Kidney epithelial cell (primary cell): Measurements from ENCODE around the gene APLP2. TPM values are rescaled to one million over a fixed set of nuclear protein-coding genes. Genes with fewer than 3 reads are reported as not detected.

ENCODE experiments used
- DNase-seq: peaks from one replicate; pipeline ENCODE4 v3.0.0-alpha.2; 2010; ENCODE audit warnings: low read depth
- H3K27me3 ChIP-seq: 2 replicates; pipeline ENCODE4 v1.6.0; 2011; ENCODE audit warnings: low read length; ENCODE audit not compliant: control insufficient read depth, insufficient read depth
- H3K36me3 ChIP-seq: 2 replicates; pipeline ENCODE4 v1.5.1; 2011; ENCODE audit warnings: low read length; ENCODE audit not compliant: control insufficient read depth, insufficient read depth
- H3K4me3 ChIP-seq: 2 replicates; pipeline ENCODE4 v1.5.1; 2011; ENCODE audit warnings: low read depth, mild to moderate bottlenecking, control low read depth, low read length
- total RNA-seq: library from RNA; depleted of rRNA; stranded (reverse); fragments of >200 nt; gene quantifications from 2 replicates; pipeline ENCODE4 v1.2.3, GENCODE V29; 2015
- TF ChIP-seq, protein P1 (sequence below): IDR thresholded peaks from 2 replicates; pipeline ENCODE4 v1.5.1; 2011; ENCODE audit warnings: mild to moderate bottlenecking, moderate library complexity, low read length, control low read depth, inconsistent platforms; ENCODE audit not compliant: insufficient read depth, poor library complexity, severe bottlenecking

APLP2 gene
- total RNA-seq, 1 donor from 2014 or later, result 586 TPM

DNA sequence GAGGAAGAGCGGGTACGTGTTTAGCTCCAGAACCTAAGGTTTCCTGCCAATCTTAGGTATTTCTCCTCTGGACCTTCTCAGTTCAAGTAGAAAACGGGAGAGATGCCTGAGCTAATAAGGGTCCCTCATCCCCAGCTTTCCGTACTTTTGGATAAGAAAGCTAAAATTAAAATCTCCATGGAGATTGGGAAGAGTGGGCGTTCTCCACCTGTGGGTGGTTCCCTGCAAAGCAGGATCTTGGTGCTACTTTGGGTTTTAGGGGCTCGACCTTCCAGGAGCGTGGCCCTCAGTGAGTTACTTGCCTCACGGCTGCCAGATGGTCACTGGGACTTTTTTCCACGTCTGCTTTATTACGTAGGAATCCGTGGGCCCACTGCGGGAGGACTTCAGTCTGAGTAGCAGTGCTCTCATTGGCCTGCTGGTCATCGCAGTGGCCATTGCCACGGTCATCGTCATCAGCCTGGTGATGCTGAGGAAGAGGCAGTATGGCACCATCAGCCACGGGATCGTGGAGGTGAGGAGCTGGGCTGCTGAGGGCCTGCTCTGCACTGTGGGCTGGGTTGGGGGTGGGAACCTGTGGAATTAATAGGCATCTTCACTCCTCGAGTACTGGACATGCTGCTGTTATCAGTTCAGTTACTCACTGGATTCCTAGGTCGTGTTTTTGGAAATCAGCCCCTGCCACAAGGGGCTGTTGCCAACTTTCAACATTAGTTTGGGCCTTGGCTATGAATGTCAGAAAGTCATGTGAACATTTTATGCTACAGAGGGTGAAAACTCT is 72.1 kb downstream of the APLP2 start:
- Histone ChIP-seq H3K27me3 (no peaks in the 10 kb centered on the region), H3K36me3 (peaks cover 1% of the 10 kb centered on the region), H3K4me3 (no peak overlapping the region)
- TF ChIP-seq, protein P1, sequence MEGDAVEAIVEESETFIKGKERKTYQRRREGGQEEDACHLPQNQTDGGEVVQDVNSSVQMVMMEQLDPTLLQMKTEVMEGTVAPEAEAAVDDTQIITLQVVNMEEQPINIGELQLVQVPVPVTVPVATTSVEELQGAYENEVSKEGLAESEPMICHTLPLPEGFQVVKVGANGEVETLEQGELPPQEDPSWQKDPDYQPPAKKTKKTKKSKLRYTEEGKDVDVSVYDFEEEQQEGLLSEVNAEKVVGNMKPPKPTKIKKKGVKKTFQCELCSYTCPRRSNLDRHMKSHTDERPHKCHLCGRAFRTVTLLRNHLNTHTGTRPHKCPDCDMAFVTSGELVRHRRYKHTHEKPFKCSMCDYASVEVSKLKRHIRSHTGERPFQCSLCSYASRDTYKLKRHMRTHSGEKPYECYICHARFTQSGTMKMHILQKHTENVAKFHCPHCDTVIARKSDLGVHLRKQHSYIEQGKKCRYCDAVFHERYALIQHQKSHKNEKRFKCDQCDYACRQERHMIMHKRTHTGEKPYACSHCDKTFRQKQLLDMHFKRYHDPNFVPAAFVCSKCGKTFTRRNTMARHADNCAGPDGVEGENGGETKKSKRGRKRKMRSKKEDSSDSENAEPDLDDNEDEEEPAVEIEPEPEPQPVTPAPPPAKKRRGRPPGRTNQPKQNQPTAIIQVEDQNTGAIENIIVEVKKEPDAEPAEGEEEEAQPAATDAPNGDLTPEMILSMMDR, result no peak
- no peak for DNase-seq

DNA sequence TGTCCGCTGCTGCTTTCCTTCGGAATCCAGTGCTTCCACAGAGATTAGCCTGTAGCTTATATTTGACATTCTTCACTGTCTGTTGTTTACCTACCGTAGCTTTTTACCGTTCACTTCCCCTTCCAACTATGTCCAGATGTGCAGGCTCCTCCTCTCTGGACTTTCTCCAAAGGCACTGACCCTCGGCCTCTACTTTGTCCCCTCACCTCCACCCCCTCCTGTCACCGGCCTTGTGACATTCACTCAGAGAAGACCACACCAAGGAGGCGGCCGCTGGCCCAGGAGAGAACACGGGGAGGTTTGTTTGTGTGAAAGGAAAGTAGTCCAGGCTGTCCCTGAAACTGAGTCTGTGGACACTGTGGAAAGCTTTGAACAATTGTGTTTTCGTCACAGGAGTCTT is 74.4 kb downstream of the APLP2 start:
- no peak for DNase-seq
- no peak overlapping the region for H3K4me3 ChIP-seq
- no peaks in the 10 kb centered on the region for H3K27me3 ChIP-seq
- TF ChIP-seq, protein P1, result no peak
- no peaks in the 10 kb centered on the region for H3K36me3 ChIP-seq

DNA sequence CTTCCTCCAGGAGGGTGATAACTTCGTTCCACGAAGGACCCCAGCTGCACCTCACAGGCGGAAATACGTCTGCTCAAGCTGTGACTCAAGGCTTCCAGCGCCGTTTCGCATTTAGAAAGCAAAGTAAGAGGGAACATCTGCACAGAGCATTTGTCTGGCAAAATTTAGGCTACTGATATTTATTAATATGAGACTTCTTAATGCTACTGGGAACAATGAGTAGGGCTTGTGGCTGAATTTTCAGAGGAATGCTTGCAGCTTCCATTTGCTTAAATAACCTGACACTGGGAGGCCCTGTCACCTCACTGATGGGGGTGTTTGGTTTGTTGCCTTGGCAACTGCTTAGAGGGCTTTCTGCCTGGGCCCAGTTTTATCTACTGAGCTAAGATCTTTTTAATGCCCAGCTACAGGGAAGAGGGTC is 75.2 kb downstream of the APLP2 start:
- TF ChIP-seq, protein P1, result no peak
- DNase-seq, result no peak
- Histone ChIP-seq H3K27me3 (no peaks in the 10 kb centered on the region), H3K4me3 (no peak overlapping the region), H3K36me3 (no peaks in the 10 kb centered on the region)

DNA sequence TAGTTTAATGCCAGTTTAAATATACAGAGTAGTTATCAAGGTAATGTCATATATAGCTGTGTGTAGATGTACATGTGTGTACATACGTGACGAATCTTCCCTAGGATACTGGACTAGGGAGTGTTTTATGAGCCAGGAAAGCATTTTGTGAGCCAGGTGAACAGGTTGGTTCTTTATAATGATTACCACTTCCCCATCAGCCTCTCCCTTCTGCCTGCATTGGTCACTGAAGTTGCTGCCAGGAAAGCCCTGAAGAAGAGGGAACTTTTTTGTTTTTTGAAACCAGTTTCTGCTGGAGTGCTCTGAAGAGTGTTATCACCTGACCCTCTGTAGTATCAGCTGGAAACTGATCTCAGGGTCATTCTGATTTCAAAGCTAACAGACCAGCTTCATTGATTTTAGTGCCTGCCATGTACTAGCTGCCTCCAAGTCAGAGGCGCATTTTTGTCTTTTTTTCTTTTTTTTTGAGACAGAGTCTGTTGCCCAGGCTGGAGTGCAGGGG is 75.7 kb downstream of the APLP2 start:
- TF ChIP-seq, protein P1, result no peak
- H3K4me3 ChIP-seq, result no peak overlapping the region
- H3K36me3 ChIP-seq, result no peaks in the 10 kb centered on the region
- no peaks in the 10 kb centered on the region for H3K27me3 ChIP-seq
- DNase-seq, result no peak

DNA sequence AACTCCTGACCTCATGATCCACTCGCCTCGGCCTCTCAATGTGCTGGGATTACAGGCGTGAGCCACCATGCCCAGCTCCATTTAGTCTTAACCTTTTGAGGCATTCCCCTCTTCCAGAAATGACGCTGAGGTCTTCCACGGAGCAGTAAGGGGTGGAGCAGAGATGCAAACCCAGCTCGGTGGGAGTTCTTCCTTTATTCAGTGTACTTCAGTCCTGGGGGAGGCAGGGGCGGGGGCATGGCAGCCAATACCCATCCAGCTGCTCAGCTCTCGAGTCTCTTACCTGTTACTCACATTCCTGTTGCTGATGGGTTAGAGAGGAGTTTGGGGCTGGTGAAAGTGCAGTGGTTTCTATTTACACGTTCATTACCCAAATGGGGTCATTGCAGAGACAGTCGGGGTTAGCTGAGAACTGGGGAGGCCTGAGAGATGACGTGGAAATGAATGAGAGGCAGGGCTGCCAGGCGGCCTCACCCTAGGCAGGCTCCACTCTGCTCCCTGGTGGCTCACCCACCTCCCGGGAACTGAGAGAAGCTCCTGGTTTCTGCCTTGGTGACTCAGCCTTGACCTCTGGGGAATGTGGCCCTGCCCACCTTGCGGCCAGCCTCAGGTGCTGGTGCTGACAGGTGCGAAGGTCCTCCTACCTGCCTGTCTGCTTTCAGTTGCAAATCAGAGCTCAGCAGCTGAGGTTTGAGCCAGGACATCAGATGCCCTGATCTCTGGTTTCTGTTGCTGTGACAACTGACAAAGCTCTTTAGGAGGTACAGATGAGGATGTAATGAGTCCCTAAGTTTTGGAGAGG is 76.5 kb downstream of the APLP2 start:
- TF ChIP-seq, protein P1, result peak; percentile 62
- H3K27me3 ChIP-seq, result no peaks in the 10 kb centered on the region
- no peak overlapping the region for H3K4me3 ChIP-seq
- DNase-seq, result peak; percentile 51
- no peaks in the 10 kb centered on the region for H3K36me3 ChIP-seq
